Psoas muscle (tissue), 8 donors: ENCODE data around the gene FAM228B. TPM values are rescaled to one million over a fixed set of nuclear protein-coding genes. Genes with fewer than 3 reads are reported as not detected.

Source experiments
- ATAC-seq, 4 donors: fragments of 200-7000 bp; cut with Tn5 transposase; one replicate each; pipeline ENCODE4 v1.9.1; 2020; ENCODE audit warnings: moderate library complexity in 3 of 4, mild to moderate bottlenecking in 2 of 4
- DNase-seq, 2 donors: peaks; one replicate each; pipeline ENCODE4 v3.0.0-alpha.2; 2020
- H3K27ac ChIP-seq: fragments of 200-600 bp; one replicate; pipeline ENCODE4 v1.8.0; 2022
- H3K27me3 ChIP-seq, 3 donors: fragments of 200-600 bp in 1 of 3; one replicate each; pipeline versions ENCODE4 v1.6.1 to v1.8.0; 2013 to 2022; ENCODE audit warnings: low read length in 2 of 3, mild to moderate bottlenecking in 2 of 3, moderate library complexity in 1 of 3; ENCODE audit not compliant: insufficient read depth in 3 of 3
- H3K36me3 ChIP-seq, 2 donors: fragments of 200-600 bp in 1 of 2; one replicate each; pipeline versions ENCODE4 v1.6.1 to v1.8.0; 2013 to 2022; ENCODE audit warnings: low read depth in 1 of 2, mild to moderate bottlenecking in 1 of 2, moderate library complexity in 1 of 2; ENCODE audit not compliant: insufficient read depth in 1 of 2
- H3K4me1 ChIP-seq: fragments of 200-600 bp; one replicate; pipeline ENCODE4 v1.8.0; 2022
- H3K4me3 ChIP-seq: fragments of 200-600 bp; one replicate; pipeline ENCODE4 v1.8.0; 2022; ENCODE audit warnings: mild to moderate bottlenecking
- H3K9me3 ChIP-seq: fragments of 200-600 bp; one replicate; pipeline ENCODE4 v1.8.0; 2022
- WGBS, 3 donors: extraction: QIAGEN DNeasy Blood & Tissue Kit; methylation state at CpG; one replicate each; pipeline versions ENCODE4 v1.1.6 to v1.1.7; 2013; 5-methylcytosine and 5-hydroxymethylcytosine counted together
- intact Hi-C, 2 donors: fragments of 100-400 bp; cut with DNase I; formaldehyde crosslinking; loops; one replicate each; pipeline versions ENCODE4 v1.11.0 to v1.14.2; 2022
- polyA plus RNA-seq, 3 donors: library from polyadenylated mRNA; stranded (reverse); fragments of 200-250 nt; gene quantifications; one replicate each; pipeline ENCODE4 v1.2.3, GENCODE V29; 2013
- total RNA-seq, 4 donors: library from RNA; stranded (reverse); fragmentation: NEBNext Ultra II Directional in 2 of 4; extraction: Animal tissue kit (Norgen Biotek cat#: 25700) in 2 of 4; gene quantifications; one replicate each; pipeline versions ENCODE4 v1.2.1 to v1.2.4, GENCODE V29; 2021 to 2023
- TF ChIP-seq, protein P1 (sequence below): fragments of 200-600 bp; IDR thresholded peaks from one replicate; pipeline ENCODE4 v1.8.0; 2022; ENCODE audit warnings: antibody characterized with exemption
- donor health status: healthy with polysubstance abuse.
- donor health status: DM: no; HTN: no; CAD: no; lungs with moderate emphysema.
- donor health status: Bipolar disorder and iron deficiency.
- donor health status: healthy.
- donor health status: DM: yes; HTN: yes; CAD: no.
- donor health status: DM: no; HTN: no; CAD: no.
- donor health status: DM: no; HTN: no; CAD: no.
- donor health status: DM: yes; HTN: yes; CAD: no.

The FAM228B gene
- total and polyA plus RNA-seq, 7 donors, result 2.5 to 30.1 (median 12.4) TPM

- intact Hi-C loops, result no loop called here
- Histone ChIP-seq H3K4me3 (no peak overlapping the region), H3K4me1 (no peaks in the 10 kb centered on the region), H3K9me3 (no peaks in the 10 kb centered on the region), H3K27me3 (no peaks in the 10 kb centered on the region), H3K36me3 (peaks cover 4 to 96% of the 10 kb centered on the region in 2 donors), H3K27ac (no peak overlapping the region)
- ATAC-seq (no peak), DNase-seq (no peak)
- WGBS, 3 donors, result 94 to 96% (median 94%) methylated on average over 21 of the region's 21 CpGs
- TF ChIP-seq, protein P1, sequence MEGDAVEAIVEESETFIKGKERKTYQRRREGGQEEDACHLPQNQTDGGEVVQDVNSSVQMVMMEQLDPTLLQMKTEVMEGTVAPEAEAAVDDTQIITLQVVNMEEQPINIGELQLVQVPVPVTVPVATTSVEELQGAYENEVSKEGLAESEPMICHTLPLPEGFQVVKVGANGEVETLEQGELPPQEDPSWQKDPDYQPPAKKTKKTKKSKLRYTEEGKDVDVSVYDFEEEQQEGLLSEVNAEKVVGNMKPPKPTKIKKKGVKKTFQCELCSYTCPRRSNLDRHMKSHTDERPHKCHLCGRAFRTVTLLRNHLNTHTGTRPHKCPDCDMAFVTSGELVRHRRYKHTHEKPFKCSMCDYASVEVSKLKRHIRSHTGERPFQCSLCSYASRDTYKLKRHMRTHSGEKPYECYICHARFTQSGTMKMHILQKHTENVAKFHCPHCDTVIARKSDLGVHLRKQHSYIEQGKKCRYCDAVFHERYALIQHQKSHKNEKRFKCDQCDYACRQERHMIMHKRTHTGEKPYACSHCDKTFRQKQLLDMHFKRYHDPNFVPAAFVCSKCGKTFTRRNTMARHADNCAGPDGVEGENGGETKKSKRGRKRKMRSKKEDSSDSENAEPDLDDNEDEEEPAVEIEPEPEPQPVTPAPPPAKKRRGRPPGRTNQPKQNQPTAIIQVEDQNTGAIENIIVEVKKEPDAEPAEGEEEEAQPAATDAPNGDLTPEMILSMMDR, result no peak
These were observed 87.5 kb downstream of the FAM228B start for GRCh38 chr2:24210723-24211122.

DNA sequence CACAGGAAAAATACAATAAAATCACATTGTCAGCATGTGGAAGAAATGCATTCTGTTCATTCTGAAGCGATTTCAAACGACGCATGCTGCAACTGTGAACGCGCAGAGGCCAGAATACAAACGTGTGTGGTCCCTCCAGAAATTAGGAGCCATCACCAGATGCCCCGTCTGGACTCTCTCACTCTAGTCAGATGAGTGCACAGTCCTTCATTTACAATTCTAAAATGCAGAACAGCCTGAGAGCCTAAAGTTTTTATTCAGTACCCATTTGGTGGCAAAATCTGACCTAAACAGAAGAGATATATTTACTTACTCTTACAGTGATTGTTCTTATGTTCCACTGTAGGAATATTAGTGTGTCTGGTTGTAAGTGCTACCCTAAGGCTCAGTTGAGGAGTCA, 88.1 kb downstream of the FAM228B start:
- Histone ChIP-seq H3K9me3 (no peaks in the 10 kb centered on the region), H3K36me3 (peaks cover 4 to 97% of the 10 kb centered on the region in 2 donors)
- 73 to 78% (median 73%) methylated on average over 7 of the region's 7 CpGs for WGBS, 3 donors

DNA sequence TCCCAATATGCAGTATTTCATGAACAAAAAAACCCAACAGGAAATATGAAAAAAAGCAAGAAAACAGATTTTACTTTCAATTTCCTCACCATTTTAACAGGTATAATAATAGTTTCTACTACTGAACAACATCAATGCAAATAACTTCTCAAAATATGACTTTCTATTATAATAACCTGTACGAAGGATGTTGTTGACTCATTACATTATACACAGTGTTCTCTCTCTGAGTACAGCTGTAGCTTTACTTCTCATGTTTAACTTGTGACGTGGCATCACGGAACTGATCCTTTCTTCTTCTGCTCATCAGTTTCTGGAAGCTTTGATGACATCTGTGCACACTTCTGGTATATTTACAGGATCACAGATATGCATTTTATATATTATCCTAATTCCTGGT, 91.6 kb downstream of the FAM228B start:
- ATAC-seq (no peak), DNase-seq (no peak)
- H3K27ac ChIP-seq, result no peak overlapping the region
- WGBS, 3 donors, result 92 to 97% (median 93%) methylated on average over 3 of the region's 3 CpGs
- no peaks in the 10 kb centered on the region for H3K27me3 ChIP-seq
- H3K4me3 ChIP-seq, result no peak overlapping the region
- H3K36me3 ChIP-seq, result peaks cover 0 to 99% of the 10 kb centered on the region in 2 donors
- H3K9me3 ChIP-seq, result no peaks in the 10 kb centered on the region
- TF ChIP-seq, protein P1, result no peak
- intact Hi-C loops, result no loop called here
- no peaks in the 10 kb centered on the region for H3K4me1 ChIP-seq

More for the DNA sequence above, 88.1 kb downstream of the FAM228B start:
- Histone ChIP-seq H3K4me3 (no peak overlapping the region), H3K4me1 (no peaks in the 10 kb centered on the region), H3K27me3 (no peaks in the 10 kb centered on the region), H3K27ac (no peak overlapping the region)
- intact Hi-C loops, result no loop called here
- DNase-seq, result no peak
- ATAC-seq, result no peak
- TF ChIP-seq, protein P1, result no peak

Other genes starting within 250 kb of the FAM228B start
- 10 to 100 TPM in 1 of 4 donors, 1 to 10 TPM in 3; 7.7 to 12.5 (median 8.4) TPM for gene ATAD2B, start 196.3 kb upstream of the FAM228B start, total RNA-seq
- 1 to 10 TPM; 2.6 to 5.6 (median 3.0) TPM for gene ATAD2B, start 196.3 kb upstream of the FAM228B start, polyA plus RNA-seq
- 10 to 100 TPM; 20.4 to 23.5 (median 20.8) TPM for gene UBXN2A, start 183.0 kb upstream of the FAM228B start, total RNA-seq
- gene UBXN2A, start 183.0 kb upstream of the FAM228B start, polyA plus RNA-seq, result 10 to 100 TPM; 12.0 to 33.9 (median 19.0) TPM
- under 1 TPM in 2 of 4 donors, not detected in 2; 0.27 to 0.28 TPM for gene MFSD2B, start 113.4 kb upstream of the FAM228B start, total RNA-seq
- under 1 TPM; 0.03 to 0.12 (median 0.07) TPM for gene MFSD2B, start 113.4 kb upstream of the FAM228B start, polyA plus RNA-seq
- gene WDCP, start 76.1 kb upstream of the FAM228B start, total RNA-seq, result 10 to 100 TPM in 2 of 4 donors, 1 to 10 TPM in 2; 6.5 to 14.6 (median 9.7) TPM
- gene WDCP, start 76.1 kb upstream of the FAM228B start, polyA plus RNA-seq, result 10 to 100 TPM in 1 of 3 donors, 1 to 10 TPM in 2; 4.6 to 17.3 (median 5.0) TPM
- gene FKBP1B, start 73.7 kb upstream of the FAM228B start, total RNA-seq, result 1 to 10 TPM in 1 of 4 donors, under 1 TPM in 3; 0.46 to 1.8 (median 0.75) TPM
- gene FKBP1B, start 73.7 kb upstream of the FAM228B start, polyA plus RNA-seq, result 1 to 10 TPM; 1.3 to 2.7 (median 2.1) TPM
- 10 to 100 TPM; 44.2 to 60.5 (median 55.5) TPM for gene SF3B6, start 47.1 kb upstream of the FAM228B start, total RNA-seq
- 100 to 1,000 TPM in 1 of 3 donors, 10 to 100 TPM in 2; 68.2 to 116 (median 90.8) TPM for gene SF3B6, start 47.1 kb upstream of the FAM228B start, polyA plus RNA-seq
- 1 to 10 TPM; 1.3 to 5.0 (median 2.6) TPM for gene TP53I3, start 38.6 kb upstream of the FAM228B start, total RNA-seq
- gene TP53I3, start 38.6 kb upstream of the FAM228B start, polyA plus RNA-seq, result 1 to 10 TPM; 1.7 to 5.6 (median 3.7) TPM
- under 1 TPM in 3 of 4 donors, not detected in 1; 0.24 to 0.45 (median 0.34) TPM for gene PFN4, start 135 bp upstream of the FAM228B start, total RNA-seq
- gene PFN4, start 135 bp upstream of the FAM228B start, polyA plus RNA-seq, result 1 to 10 TPM in 1 of 3 donors, under 1 TPM in 2; 0.18 to 1.2 (median 0.35) TPM
- gene FAM228A, start 51.6 kb downstream of the FAM228B start, total RNA-seq, result under 1 TPM in 3 of 4 donors, not detected in 1; 0.50 to 0.69 (median 0.58) TPM
- gene FAM228A, start 51.6 kb downstream of the FAM228B start, polyA plus RNA-seq, result under 1 TPM; 0.04 to 0.24 (median 0.23) TPM
- gene ITSN2, start 237.1 kb downstream of the FAM228B start, total RNA-seq, result 10 to 100 TPM; 33.5 to 71.7 (median 39.9) TPM
- 10 to 100 TPM; 12.2 to 15.0 (median 14.4) TPM for gene ITSN2, start 237.1 kb downstream of the FAM228B start, polyA plus RNA-seq